Psoas muscle (tissue), 8 donors: Measurements from ENCODE around the gene C16orf78. TPM values are rescaled to one million over a fixed set of nuclear protein-coding genes. Genes with fewer than 3 reads are reported as not detected.

ENCODE experiments used
- ATAC-seq, 4 donors: fragments of 200-7000 bp; cut with Tn5 transposase; one replicate each; pipeline ENCODE4 v1.9.1; 2020; ENCODE audit warnings: moderate library complexity in 3 of 4, mild to moderate bottlenecking in 2 of 4
- DNase-seq, 2 donors: peaks; one replicate each; pipeline ENCODE4 v3.0.0-alpha.2; 2020
- H3K27ac ChIP-seq: fragments of 200-600 bp; one replicate; pipeline ENCODE4 v1.8.0; 2022
- H3K27me3 ChIP-seq, 3 donors: fragments of 200-600 bp in 1 of 3; one replicate each; pipeline versions ENCODE4 v1.6.1 to v1.8.0; 2013 to 2022; ENCODE audit warnings: low read length in 2 of 3, mild to moderate bottlenecking in 2 of 3, moderate library complexity in 1 of 3; ENCODE audit not compliant: insufficient read depth in 3 of 3
- H3K36me3 ChIP-seq, 2 donors: fragments of 200-600 bp in 1 of 2; one replicate each; pipeline versions ENCODE4 v1.6.1 to v1.8.0; 2013 to 2022; ENCODE audit warnings: low read depth in 1 of 2, mild to moderate bottlenecking in 1 of 2, moderate library complexity in 1 of 2; ENCODE audit not compliant: insufficient read depth in 1 of 2
- H3K4me1 ChIP-seq: fragments of 200-600 bp; one replicate; pipeline ENCODE4 v1.8.0; 2022
- H3K4me3 ChIP-seq: fragments of 200-600 bp; one replicate; pipeline ENCODE4 v1.8.0; 2022; ENCODE audit warnings: mild to moderate bottlenecking
- H3K9me3 ChIP-seq: fragments of 200-600 bp; one replicate; pipeline ENCODE4 v1.8.0; 2022
- WGBS, 3 donors: extraction: QIAGEN DNeasy Blood & Tissue Kit; methylation state at CpG; one replicate each; pipeline versions ENCODE4 v1.1.6 to v1.1.7; 2013; 5-methylcytosine and 5-hydroxymethylcytosine counted together
- intact Hi-C, 2 donors: fragments of 100-400 bp; cut with DNase I; formaldehyde crosslinking; loops; one replicate each; pipeline versions ENCODE4 v1.11.0 to v1.14.2; 2022
- polyA plus RNA-seq, 3 donors: library from polyadenylated mRNA; stranded (reverse); fragments of 200-250 nt; gene quantifications; one replicate each; pipeline ENCODE4 v1.2.3, GENCODE V29; 2013
- total RNA-seq, 4 donors: library from RNA; stranded (reverse); fragmentation: NEBNext Ultra II Directional in 2 of 4; extraction: Animal tissue kit (Norgen Biotek cat#: 25700) in 2 of 4; gene quantifications; one replicate each; pipeline versions ENCODE4 v1.2.1 to v1.2.4, GENCODE V29; 2021 to 2023
- TF ChIP-seq, protein P1 (sequence below): fragments of 200-600 bp; IDR thresholded peaks from one replicate; pipeline ENCODE4 v1.8.0; 2022; ENCODE audit warnings: antibody characterized with exemption
- donor health status: healthy with polysubstance abuse.
- donor health status: DM: no; HTN: no; CAD: no; lungs with moderate emphysema.
- donor health status: Bipolar disorder and iron deficiency.
- donor health status: healthy.
- donor health status: DM: yes; HTN: yes; CAD: no.
- donor health status: DM: no; HTN: no; CAD: no.
- donor health status: DM: no; HTN: no; CAD: no.
- donor health status: DM: yes; HTN: yes; CAD: no.

C16orf78 gene
- total and polyA plus RNA-seq, 7 donors, result not detected

- Histone ChIP-seq H3K4me3 (no peak overlapping the region), H3K9me3 (no peaks in the 10 kb centered on the region), H3K4me1 (no peaks in the 10 kb centered on the region), H3K27me3 (peaks cover 0 to 50% (median 9%) of the 10 kb centered on the region in 3 donors), H3K36me3 (no peaks in the 10 kb centered on the region), H3K27ac (no peak overlapping the region)
- intact Hi-C loops, result no loop called here
- WGBS, 3 donors, result 53 to 64% (median 59%) methylated on average over 10 of the region's 10 CpGs
- TF ChIP-seq, protein P1, sequence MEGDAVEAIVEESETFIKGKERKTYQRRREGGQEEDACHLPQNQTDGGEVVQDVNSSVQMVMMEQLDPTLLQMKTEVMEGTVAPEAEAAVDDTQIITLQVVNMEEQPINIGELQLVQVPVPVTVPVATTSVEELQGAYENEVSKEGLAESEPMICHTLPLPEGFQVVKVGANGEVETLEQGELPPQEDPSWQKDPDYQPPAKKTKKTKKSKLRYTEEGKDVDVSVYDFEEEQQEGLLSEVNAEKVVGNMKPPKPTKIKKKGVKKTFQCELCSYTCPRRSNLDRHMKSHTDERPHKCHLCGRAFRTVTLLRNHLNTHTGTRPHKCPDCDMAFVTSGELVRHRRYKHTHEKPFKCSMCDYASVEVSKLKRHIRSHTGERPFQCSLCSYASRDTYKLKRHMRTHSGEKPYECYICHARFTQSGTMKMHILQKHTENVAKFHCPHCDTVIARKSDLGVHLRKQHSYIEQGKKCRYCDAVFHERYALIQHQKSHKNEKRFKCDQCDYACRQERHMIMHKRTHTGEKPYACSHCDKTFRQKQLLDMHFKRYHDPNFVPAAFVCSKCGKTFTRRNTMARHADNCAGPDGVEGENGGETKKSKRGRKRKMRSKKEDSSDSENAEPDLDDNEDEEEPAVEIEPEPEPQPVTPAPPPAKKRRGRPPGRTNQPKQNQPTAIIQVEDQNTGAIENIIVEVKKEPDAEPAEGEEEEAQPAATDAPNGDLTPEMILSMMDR, result no peak
- ATAC-seq, result no peak
- DNase-seq, result no peak
Measured at GRCh38 chr16:49338611-49339265, 34.9 kb upstream of the C16orf78 start.

GRCh38 chr16:49340466-49340865 is 33.1 kb upstream of the C16orf78 start:
- Histone ChIP-seq H3K4me3 (no peak overlapping the region), H3K27ac (no peak overlapping the region), H3K4me1 (no peaks in the 10 kb centered on the region), H3K27me3 (peaks cover 0 to 46% (median 9%) of the 10 kb centered on the region in 3 donors), H3K9me3 (no peaks in the 10 kb centered on the region), H3K36me3 (no peaks in the 10 kb centered on the region)
- intact Hi-C loops, result no loop called here
- no peak for DNase-seq
- TF ChIP-seq, protein P1, result no peak
- no peak for ATAC-seq
- 52 to 60% (median 55%) methylated on average over 9 of the region's 9 CpGs for WGBS, 3 donors

- H3K36me3 ChIP-seq, result no peaks in the 10 kb centered on the region
- H3K27ac ChIP-seq, result no peak overlapping the region
- TF ChIP-seq, protein P1, result no peak
- intact Hi-C loops, result no loop called here
- no peaks in the 10 kb centered on the region for H3K9me3 ChIP-seq
- H3K27me3 ChIP-seq, result peaks cover 0 to 41% (median 9%) of the 10 kb centered on the region in 3 donors
- DNase-seq, result no peak
- WGBS, 3 donors, result 61 to 69% (median 65%) methylated on average over 4 of the region's 4 CpGs
- no peak overlapping the region for H3K4me3 ChIP-seq
- no peaks in the 10 kb centered on the region for H3K4me1 ChIP-seq
- no peak for ATAC-seq
Measured at GRCh38 chr16:49341706-49342105, 31.9 kb upstream of the C16orf78 start.

GRCh38 chr16:49342336-49343265 is 31.0 kb upstream of the C16orf78 start:
- 53 to 56% (median 54%) methylated on average over 8 of the region's 8 CpGs for WGBS, 3 donors

More at GRCh38 chr16:49342336-49343265, 31.0 kb upstream of the C16orf78 start:
- Histone ChIP-seq H3K4me3 (no peak overlapping the region), H3K4me1 (no peaks in the 10 kb centered on the region), H3K36me3 (no peaks in the 10 kb centered on the region), H3K9me3 (no peaks in the 10 kb centered on the region), H3K27ac (no peak overlapping the region), H3K27me3 (peaks cover 0 to 37% (median 9%) of the 10 kb centered on the region in 3 donors)
- TF ChIP-seq, protein P1, result no peak
- ATAC-seq, result no peak
- intact Hi-C loops, result no loop called here
- no peak for DNase-seq
